H9 (cell line): ENCODE results near the gene PYROXD2. TPM values are rescaled to one million over a fixed set of nuclear protein-coding genes. Genes with fewer than 3 reads are reported as not detected.

Experiments used
- DNase-seq: peaks from one replicate; pipeline ENCODE4 v3.0.0-alpha.2; 2017
- H2AFZ ChIP-seq: one replicate; pipeline ENCODE4 v1.6.1; 2013; ENCODE audit warnings: mild to moderate bottlenecking, low read length, control low read depth, moderate library complexity
- H2AK5ac ChIP-seq: 2 replicates; pipeline ENCODE4 v1.6.1; 2013; ENCODE audit warnings: low read length, control low read depth, mixed read lengths; ENCODE audit not compliant: insufficient read length
- H2BK120ac ChIP-seq: one replicate; pipeline ENCODE4 v1.6.1; 2013; ENCODE audit warnings: low read depth, mild to moderate bottlenecking, low read length, control low read depth, inconsistent platforms; ENCODE audit not compliant: poor library complexity, severe bottlenecking
- H2BK12ac ChIP-seq: 2 replicates; pipeline ENCODE4 v1.6.1; 2013; ENCODE audit warnings: low read length, control low read depth, mixed read lengths, low read depth; ENCODE audit not compliant: insufficient read length
- H2BK15ac ChIP-seq: 2 replicates; pipeline ENCODE4 v1.6.1; 2013; ENCODE audit warnings: low read depth, low read length, control low read depth
- H2BK20ac ChIP-seq: one replicate; pipeline ENCODE4 v1.6.1; 2013; ENCODE audit warnings: low read depth, mild to moderate bottlenecking, low read length, control low read depth, inconsistent platforms; ENCODE audit not compliant: poor library complexity, severe bottlenecking
- H2BK5ac ChIP-seq: 2 replicates; pipeline ENCODE4 v1.6.1; 2013; ENCODE audit warnings: low read length, control low read depth, mixed read lengths; ENCODE audit not compliant: insufficient read length
- H3K14ac ChIP-seq: 2 replicates; pipeline ENCODE4 v1.6.1; 2013; ENCODE audit warnings: low read length, control low read depth; ENCODE audit not compliant: insufficient read depth
- H3K18ac ChIP-seq: 2 replicates; pipeline ENCODE4 v1.6.1; 2013; ENCODE audit warnings: low read depth, mild to moderate bottlenecking, mixed read lengths, low read length, control low read depth; ENCODE audit not compliant: insufficient read length
- H3K23ac ChIP-seq: 2 replicates; pipeline ENCODE4 v1.6.1; 2013; ENCODE audit warnings: low read length, control low read depth, mixed read lengths, low read depth; ENCODE audit not compliant: insufficient read length
- H3K23me2 ChIP-seq: 2 replicates; pipeline ENCODE4 v1.6.1; 2013; ENCODE audit warnings: low read depth, mild to moderate bottlenecking, mixed read lengths, low read length, control low read depth; ENCODE audit not compliant: insufficient read length, poor library complexity, severe bottlenecking
- H3K27ac ChIP-seq: 2 replicates; pipeline ENCODE4 v1.5.1; 2013; ENCODE audit warnings: low read length, control low read depth, mixed read lengths, low read depth; ENCODE audit not compliant: insufficient read length
- H3K27me3 ChIP-seq: 2 replicates; pipeline ENCODE4 v1.6.1; 2013; ENCODE audit warnings: low read length, control low read depth, inconsistent platforms; ENCODE audit not compliant: insufficient read depth
- H3K4ac ChIP-seq: 2 replicates; pipeline ENCODE4 v1.6.1; 2013; ENCODE audit warnings: low read depth, mild to moderate bottlenecking, control low read depth, inconsistent platforms, low read length, moderate library complexity
- H3K4me1 ChIP-seq: 2 replicates; pipeline ENCODE4 v1.6.1; 2013; ENCODE audit warnings: low read length, control low read depth, inconsistent platforms; ENCODE audit not compliant: insufficient read depth
- H3K4me2 ChIP-seq: 2 replicates; pipeline ENCODE4 v1.6.1; 2013; ENCODE audit warnings: low read length, control low read depth, mixed read lengths; ENCODE audit not compliant: insufficient read length, insufficient read depth
- H3K56ac ChIP-seq: 2 replicates; pipeline ENCODE4 v1.6.1; 2013; ENCODE audit warnings: low read depth, mild to moderate bottlenecking, mixed read lengths, low read length, control low read depth; ENCODE audit not compliant: insufficient read length
- H3K79me1 ChIP-seq: 2 replicates; pipeline ENCODE4 v1.6.1; 2013; ENCODE audit warnings: low read depth, mild to moderate bottlenecking, moderate library complexity, low read length, control low read depth, inconsistent platforms; ENCODE audit not compliant: insufficient read depth, poor library complexity, severe bottlenecking
- H3K79me2 ChIP-seq: 2 replicates; pipeline ENCODE4 v1.6.1; 2013; ENCODE audit warnings: low read length, control low read depth, inconsistent platforms; ENCODE audit not compliant: insufficient read depth
- H3K9ac ChIP-seq: 2 replicates; pipeline ENCODE4 v1.6.1; 2013; ENCODE audit warnings: low read length, control low read depth, mixed read lengths; ENCODE audit not compliant: insufficient read length; ENCODE audit errors: extremely low read depth
- H3K9me3 ChIP-seq: one replicate; pipeline ENCODE4 v1.6.1; 2013; ENCODE audit warnings: low read depth, low read length, inconsistent platforms; ENCODE audit not compliant: control insufficient read depth
- H3T11ph ChIP-seq: one replicate; pipeline ENCODE4 v1.6.1; 2013; ENCODE audit warnings: mild to moderate bottlenecking, low read length, control low read depth, inconsistent platforms
- H4K20me1 ChIP-seq: one replicate; pipeline ENCODE4 v1.6.1; 2013; ENCODE audit not compliant: control insufficient read depth, insufficient read length, insufficient read depth
- H4K5ac ChIP-seq: 2 replicates; pipeline ENCODE4 v1.6.1; 2013; ENCODE audit warnings: low read depth, mild to moderate bottlenecking, mixed read lengths, low read length, control low read depth; ENCODE audit not compliant: insufficient read length
- H4K8ac ChIP-seq: replicated peaks from 2 replicates; pipeline ENCODE4 v1.6.1; 2013; ENCODE audit warnings: low read length, control low read depth, mixed read lengths, low read depth; ENCODE audit not compliant: insufficient read length
- H4K91ac ChIP-seq: 2 replicates; pipeline ENCODE4 v1.6.1; 2013; ENCODE audit warnings: low read depth, mild to moderate bottlenecking, moderate library complexity, mixed read lengths, low read length, control low read depth; ENCODE audit not compliant: insufficient read length
- H3K27ac Mint-ChIP-seq, 3 experiments: 2 replicates in 2 of 3; 3 replicates in 1 of 3; pipeline ENCODE4 v1.8.0; 2020 to 2021; ENCODE audit warnings: mixed read lengths in 3 of 3, mild to moderate bottlenecking in 1 of 3, moderate library complexity in 1 of 3
- H3K27me3 Mint-ChIP-seq: 2 replicates; pipeline ENCODE4 v1.8.0; 2021; ENCODE audit warnings: low read depth, mild to moderate bottlenecking, moderate library complexity, mixed read lengths
- H3K36me3 Mint-ChIP-seq, 3 experiments: 2 replicates in 2 of 3; 3 replicates in 1 of 3; pipeline ENCODE4 v1.8.0; 2020 to 2021; ENCODE audit warnings: low read depth in 3 of 3, mixed read lengths in 3 of 3; ENCODE audit not compliant: insufficient read depth in 1 of 3
- H3K4me1 Mint-ChIP-seq, 2 experiments: 2 replicates each; pipeline ENCODE4 v1.8.0; 2020; ENCODE audit warnings: mixed read lengths in 2 of 2
- H3K4me3 Mint-ChIP-seq, 2 experiments: 2 replicates in 1 of 2; 3 replicates in 1 of 2; pipeline ENCODE4 v1.8.0; 2020 to 2021; ENCODE audit warnings: mild to moderate bottlenecking in 2 of 2, mixed read lengths in 2 of 2, moderate library complexity in 1 of 2
- H3K9me3 Mint-ChIP-seq, 2 experiments: 2 replicates in 1 of 2; 3 replicates in 1 of 2; pipeline ENCODE4 v1.8.0; 2020; ENCODE audit warnings: mild to moderate bottlenecking in 2 of 2, mixed read lengths in 2 of 2, moderate library complexity in 1 of 2
- CTCF ChIP-seq: fragments of 200-600 bp; sonication (generic); conservative IDR thresholded peaks from 3 replicates; pipeline ENCODE4 v1.8.0; 2021; ENCODE audit warnings: antibody characterized with exemption, mild to moderate bottlenecking
- WGBS: extraction: QIAGEN DNeasy Blood & Tissue Kit; methylation state at CpG from one replicate; pipeline ENCODE4 v1.1.7; 2013; ENCODE audit warnings: missing lambda C conversion rate, low lambda C conversion rate, mixed read lengths; ENCODE audit not compliant: insufficient read length; ENCODE audit errors: extremely low coverage; 5-methylcytosine and 5-hydroxymethylcytosine counted together
- total RNA-seq: library from RNA; stranded (reverse); gene quantifications from 2 replicates; pipeline ENCODE4 v1.2.1, GENCODE V29; 2021

The PYROXD2 gene
- total RNA-seq, 1 experiment from 2014 or later = 5.3 TPM

- H2BK5ac ChIP-seq = no peak overlapping the region
- no peak overlapping the region for H2AK5ac ChIP-seq
- H3K27ac ChIP-seq = no peak overlapping the region
- no peak overlapping the region for H2BK15ac ChIP-seq
- no peak overlapping the region for H3K9ac ChIP-seq
- H3K18ac ChIP-seq = no peak overlapping the region
- no peak overlapping the region for H3T11ph ChIP-seq
- peaks cover 16% of the 10 kb centered on the region for H3K27me3 Mint-ChIP-seq
- no peak overlapping the region for H4K8ac ChIP-seq
- H3K9me3 ChIP-seq = no peaks in the 10 kb centered on the region
- H3K4me3 Mint-ChIP-seq = no peak overlapping the region
- H2BK12ac ChIP-seq = no peak overlapping the region
- H3K4me2 ChIP-seq = no peak overlapping the region
- no peak overlapping the region for H3K14ac ChIP-seq
- no CpG with 5 or more reads among the region's 8 CpGs for WGBS
- H3K27ac Mint-ChIP-seq = no peak overlapping the region; a peak in 1 of 7 replicates
- H3K4me1 Mint-ChIP-seq = peaks cover 9 to 12% of the 10 kb centered on the region in 2 experiments
- no peak overlapping the region for H2BK120ac ChIP-seq
- no peak overlapping the region for H3K56ac ChIP-seq
- no peaks in the 10 kb centered on the region for H3K9me3 Mint-ChIP-seq
- H3K23me2 ChIP-seq = no peaks in the 10 kb centered on the region
- H3K4ac ChIP-seq = no peak overlapping the region
- H4K20me1 ChIP-seq = no peaks in the 10 kb centered on the region
- no peak overlapping the region for H3K23ac ChIP-seq
- H3K79me2 ChIP-seq = no peaks in the 10 kb centered on the region
- H3K79me1 ChIP-seq = no peaks in the 10 kb centered on the region
- no peaks in the 10 kb centered on the region for H3K27me3 ChIP-seq
- no peak overlapping the region for H2AFZ ChIP-seq
- no peak overlapping the region for H2BK20ac ChIP-seq
- TF ChIP-seq CTCF = no peak
- H3K36me3 Mint-ChIP-seq = no peaks in the 10 kb centered on the region; a peak in 1 of 7 replicates
- no peaks in the 10 kb centered on the region; the same call in 1 of the 2 replicates for H3K4me1 ChIP-seq
- H4K91ac ChIP-seq = no peak overlapping the region
- no peak overlapping the region for H4K5ac ChIP-seq
- no peak for DNase-seq
These were observed 49.2 kb upstream of the PYROXD2 start for GRCh38 chr10:98463976-98464754.
